NB4 (cell line): ENCODE measurements around the gene WNT7A.

Experiments
- DNase-seq: peaks from one replicate; pipeline ENCODE4 v3.0.0; 2010; ENCODE audit warnings: low read depth
- H3K4me3 ChIP-seq: one replicate; pipeline ENCODE4 v1.5.1; 2011; ENCODE audit warnings: mild to moderate bottlenecking, low read depth, low read length, moderate library complexity
- MAX ChIP-seq: IDR thresholded peaks from 2 replicates; pipeline ENCODE4 v1.6.1; 2011; ENCODE audit warnings: low read depth, low read length
- MYC ChIP-seq: IDR thresholded peaks from 2 replicates; pipeline ENCODE4 v1.6.1; 2011; ENCODE audit warnings: low read depth, low read length
- POLR2A ChIP-seq: IDR thresholded peaks from 2 replicates; pipeline ENCODE4 v1.6.1; 2011; ENCODE audit warnings: mild to moderate bottlenecking; ENCODE audit not compliant: insufficient read length; ENCODE audit errors: extremely low read depth
- TF ChIP-seq, protein P1 (sequence below): IDR thresholded peaks from one replicate; pipeline ENCODE4 v1.5.1; 2012; ENCODE audit warnings: low read depth, low read length

The WNT7A gene

DNA sequence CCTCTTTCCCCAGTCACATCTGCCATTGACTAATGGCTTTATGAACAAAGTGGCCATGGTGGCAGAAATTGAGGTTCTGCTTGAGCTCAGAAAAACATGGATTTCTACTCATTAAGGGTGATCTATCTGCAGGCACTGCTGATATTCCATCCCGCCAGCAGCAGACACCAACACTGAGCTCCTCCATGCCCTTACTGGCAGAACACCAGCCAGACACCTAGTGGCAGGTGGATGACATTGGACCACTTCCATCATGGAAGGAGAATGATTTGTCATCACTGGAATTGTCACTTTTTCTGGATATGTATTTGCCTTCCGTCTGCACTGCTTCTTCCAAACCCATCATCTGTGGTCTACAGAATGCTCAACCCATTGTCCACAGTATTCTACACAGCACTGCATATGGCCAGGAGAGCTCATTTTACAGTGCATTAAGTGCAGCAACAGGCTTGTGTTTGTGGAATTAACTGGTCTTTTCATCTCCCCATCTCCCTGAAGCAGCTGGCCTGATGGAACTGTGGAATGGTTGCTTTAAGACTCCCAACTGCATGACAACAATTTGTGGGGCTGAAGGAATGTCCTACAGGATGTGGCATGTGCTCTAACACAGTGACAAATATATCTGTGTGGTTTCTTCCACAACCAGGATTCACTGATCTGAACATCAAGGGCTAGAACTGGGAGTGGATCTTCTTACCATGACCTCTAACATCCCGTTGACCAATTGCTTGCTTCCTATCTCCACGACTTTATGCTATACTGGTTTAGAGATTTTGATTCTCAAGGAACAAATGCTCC, 103.4 kb downstream of the WNT7A start:
- H3K4me3 ChIP-seq: no peak overlapping the region
- TF ChIP-seq, protein P1, sequence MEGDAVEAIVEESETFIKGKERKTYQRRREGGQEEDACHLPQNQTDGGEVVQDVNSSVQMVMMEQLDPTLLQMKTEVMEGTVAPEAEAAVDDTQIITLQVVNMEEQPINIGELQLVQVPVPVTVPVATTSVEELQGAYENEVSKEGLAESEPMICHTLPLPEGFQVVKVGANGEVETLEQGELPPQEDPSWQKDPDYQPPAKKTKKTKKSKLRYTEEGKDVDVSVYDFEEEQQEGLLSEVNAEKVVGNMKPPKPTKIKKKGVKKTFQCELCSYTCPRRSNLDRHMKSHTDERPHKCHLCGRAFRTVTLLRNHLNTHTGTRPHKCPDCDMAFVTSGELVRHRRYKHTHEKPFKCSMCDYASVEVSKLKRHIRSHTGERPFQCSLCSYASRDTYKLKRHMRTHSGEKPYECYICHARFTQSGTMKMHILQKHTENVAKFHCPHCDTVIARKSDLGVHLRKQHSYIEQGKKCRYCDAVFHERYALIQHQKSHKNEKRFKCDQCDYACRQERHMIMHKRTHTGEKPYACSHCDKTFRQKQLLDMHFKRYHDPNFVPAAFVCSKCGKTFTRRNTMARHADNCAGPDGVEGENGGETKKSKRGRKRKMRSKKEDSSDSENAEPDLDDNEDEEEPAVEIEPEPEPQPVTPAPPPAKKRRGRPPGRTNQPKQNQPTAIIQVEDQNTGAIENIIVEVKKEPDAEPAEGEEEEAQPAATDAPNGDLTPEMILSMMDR: peak; percentile 5
- TF ChIP-seq MAX: no peak
- DNase-seq: no peak

DNA sequence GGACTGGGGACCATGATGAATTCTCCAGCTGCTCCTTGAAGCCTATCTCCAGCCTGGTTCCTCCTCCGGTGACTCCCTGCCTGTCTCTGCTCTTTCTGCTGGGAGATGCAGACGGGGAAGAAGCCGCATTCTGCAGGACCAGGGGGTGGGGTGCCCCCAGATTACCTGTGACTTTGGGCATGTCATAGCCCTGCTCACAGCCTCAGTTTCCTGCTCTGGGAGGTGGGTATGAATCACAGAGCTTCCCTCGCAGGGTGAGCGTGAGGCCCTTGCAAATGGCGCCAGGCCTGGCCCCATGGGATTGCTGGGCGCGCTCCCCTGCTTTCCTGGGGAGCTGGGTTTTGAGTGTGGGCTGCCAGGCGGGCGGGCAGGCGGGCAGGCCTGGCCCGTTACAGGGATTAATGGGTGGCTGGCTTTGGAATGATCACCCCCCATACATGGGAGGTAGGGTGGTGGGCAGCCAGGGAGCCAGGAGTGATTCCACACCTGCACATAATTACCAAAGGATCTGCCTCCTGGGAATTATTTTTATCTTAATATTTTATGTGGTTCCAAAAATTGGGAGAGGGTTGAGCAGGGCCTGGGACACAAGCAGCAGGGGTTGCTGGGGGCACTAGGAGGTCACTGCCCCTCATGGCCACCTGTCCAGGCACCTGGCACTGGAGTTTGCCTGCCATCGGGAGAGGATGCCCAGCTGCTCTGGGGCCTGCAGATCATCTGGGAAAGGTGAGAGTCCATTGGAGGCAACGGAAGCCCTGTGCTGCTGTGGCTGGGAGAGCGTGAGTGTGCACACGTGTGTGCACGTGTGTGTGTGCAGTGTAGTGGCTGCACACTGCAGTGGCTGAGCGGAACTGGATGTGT, 106.8 kb downstream of the WNT7A start:
- no peak overlapping the region for H3K4me3 ChIP-seq
- no peak for DNase-seq
- TF ChIP-seq MAX (no peak), MYC (no peak), POLR2A (no peak)
- TF ChIP-seq, protein P1: no peak

DNA sequence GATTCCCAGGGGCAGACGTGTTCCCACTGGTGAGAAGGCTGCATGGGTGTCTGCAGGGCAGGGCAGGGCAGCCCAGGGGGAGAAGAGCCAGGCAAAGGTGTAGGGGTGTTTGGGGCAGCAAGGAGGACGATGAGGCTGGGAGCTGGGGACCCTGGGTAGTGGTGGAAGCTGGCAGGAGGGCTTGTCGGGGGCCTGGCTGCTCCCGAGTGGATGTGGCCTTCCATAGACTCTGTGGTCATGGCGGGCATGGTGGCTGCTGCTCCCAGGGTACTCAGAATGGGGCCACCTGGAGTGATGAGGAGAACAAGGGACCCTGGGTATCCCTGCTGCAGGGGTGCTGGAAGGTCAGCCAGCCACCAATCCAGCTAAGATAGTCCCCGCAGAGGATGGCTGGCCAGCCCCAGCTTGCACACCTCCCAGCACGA, 107.5 kb downstream of the WNT7A start:
- no peak for DNase-seq
- no peak for TF ChIP-seq POLR2A
- TF ChIP-seq, protein P1: no peak
- TF ChIP-seq MAX: no peak
- TF ChIP-seq MYC: no peak
- no peak overlapping the region for H3K4me3 ChIP-seq

DNA sequence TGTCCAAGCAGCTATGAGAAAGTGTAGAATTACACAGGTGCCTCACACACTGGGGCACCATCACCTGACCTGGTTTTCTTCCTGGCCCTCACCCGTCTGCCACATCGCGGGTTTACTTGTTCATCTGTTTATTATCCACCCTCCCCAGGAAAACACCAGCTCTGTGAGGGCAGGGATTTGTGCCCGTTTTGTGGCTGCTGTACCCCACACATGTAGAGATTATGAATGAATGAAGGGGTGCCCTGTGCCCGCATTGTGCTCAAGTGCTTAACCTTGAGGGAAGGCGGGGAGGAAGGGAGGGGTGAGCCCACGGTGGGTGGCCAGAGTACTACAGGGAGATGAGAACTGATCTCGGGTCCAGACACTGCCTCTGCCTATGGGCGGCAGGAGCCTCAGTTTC, 108.4 kb downstream of the WNT7A start:
- TF ChIP-seq POLR2A (no peak), MYC (no peak), MAX (no peak)
- TF ChIP-seq, protein P1: no peak
- no peak overlapping the region for H3K4me3 ChIP-seq
- DNase-seq: no peak

GRCh38 chr3:13770170-13771169, 109.4 kb downstream of the WNT7A start:
- TF ChIP-seq POLR2A (no peak), MAX (0 out of 2 replicates have a peak, but pooled peaks have one; percentile 7)
- H3K4me3 ChIP-seq: no peak overlapping the region
- DNase-seq: peak; percentile 65
